Hematopoietic multipotent progenitor cell treated with erythropoietin and hydrocortisone succinate and interleukin-3 and kit ligand, for 17 days (in vitro differentiated cells): Measurements from ENCODE around the gene CATSPERD.

ENCODE experiments used
- DNase-seq: peaks from one replicate; pipeline ENCODE4 v3.0.0-alpha.2; 2015; ENCODE audit warnings: low spot score

Gene CATSPERD

DNA sequence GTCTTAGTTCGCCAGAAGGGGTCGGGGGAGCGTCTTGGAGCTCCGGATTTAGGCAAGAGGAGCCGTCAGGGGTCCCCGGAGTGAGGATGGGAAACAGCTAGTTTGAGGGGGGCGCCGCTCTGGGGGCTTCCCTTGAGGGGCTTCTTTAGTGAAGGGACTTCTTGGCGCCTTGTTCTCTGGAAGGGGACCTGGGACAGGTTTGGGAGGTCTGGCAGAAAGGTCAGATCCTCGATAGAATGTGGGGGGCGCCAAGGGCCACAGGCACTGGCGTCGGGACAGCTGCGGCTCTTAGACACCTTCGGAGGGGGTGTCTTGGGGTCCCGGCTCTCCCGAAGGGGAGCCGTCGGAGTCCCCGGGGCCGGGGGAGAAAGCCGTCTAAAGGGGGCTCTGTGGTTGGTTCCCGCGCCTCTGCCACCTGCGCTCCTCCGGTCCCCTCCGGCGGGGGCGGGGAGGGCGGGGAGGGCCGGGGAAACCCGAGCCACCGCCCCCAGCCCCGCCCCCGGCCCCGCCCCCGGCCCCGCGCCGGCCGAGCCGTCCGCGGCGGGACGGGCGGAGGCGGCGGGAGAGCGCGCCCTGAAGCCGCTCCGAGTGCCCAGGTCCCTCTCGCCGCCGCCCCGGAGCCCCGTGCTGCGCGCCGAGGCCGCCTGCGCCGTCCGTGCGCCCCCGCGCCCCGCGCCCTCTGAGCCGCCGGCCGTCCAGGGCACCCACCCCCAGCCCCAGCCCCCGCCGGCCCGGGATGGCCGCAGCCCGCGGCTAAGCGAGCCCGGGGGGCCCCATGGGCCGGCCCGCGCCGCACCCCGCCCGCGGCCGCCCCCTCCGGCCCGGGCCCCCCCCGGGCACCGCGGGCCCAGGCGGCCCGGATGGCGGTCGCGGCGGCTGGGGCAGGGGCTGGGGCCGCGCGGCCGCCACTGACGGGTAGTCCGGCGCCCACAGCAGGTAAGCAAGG lies 84.4 kb downstream of the CATSPERD start, which contains the start of gene NRTN:
TSS of gene NRTN (plus strand) at position 552 of the 946 bp plus-strand sequence. CDS start 19,099 bp downstream, outside the sequence.
- no peak for DNase-seq

DNA sequence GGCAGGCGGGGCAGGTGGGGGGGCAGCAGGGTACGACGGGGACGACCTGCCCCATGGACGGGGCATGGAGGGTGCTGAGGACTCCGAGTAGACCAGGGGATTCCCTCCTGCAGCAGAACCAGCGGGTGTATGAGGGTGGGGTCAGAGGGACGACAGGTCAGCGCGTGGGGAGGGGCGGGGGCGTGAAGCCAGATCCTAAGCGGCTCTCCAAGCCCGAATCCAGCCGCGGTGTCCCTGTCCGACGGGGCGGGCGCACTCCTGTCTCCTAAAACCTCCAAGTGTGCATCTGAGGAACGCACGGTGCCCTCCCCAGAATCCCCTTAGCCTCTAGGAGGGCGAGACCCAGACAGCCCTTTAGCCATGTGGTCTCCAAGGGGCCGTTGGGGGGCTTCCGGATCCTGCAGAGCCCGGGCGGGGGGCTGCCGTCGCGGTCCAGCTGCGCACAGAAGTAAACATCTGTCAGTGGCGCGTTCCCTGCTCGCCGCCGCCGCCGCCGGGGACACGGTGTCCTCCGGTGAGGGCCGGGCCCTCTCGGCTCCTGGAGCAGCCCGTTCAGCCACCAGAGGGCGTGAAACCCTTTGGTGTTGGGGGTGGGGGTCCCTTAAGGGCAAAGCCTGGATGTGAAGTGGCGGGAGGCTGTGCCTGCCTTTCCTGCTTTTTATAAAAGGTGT lies 85.2 kb downstream of the CATSPERD start:
- DNase-seq: no peak

DNA sequence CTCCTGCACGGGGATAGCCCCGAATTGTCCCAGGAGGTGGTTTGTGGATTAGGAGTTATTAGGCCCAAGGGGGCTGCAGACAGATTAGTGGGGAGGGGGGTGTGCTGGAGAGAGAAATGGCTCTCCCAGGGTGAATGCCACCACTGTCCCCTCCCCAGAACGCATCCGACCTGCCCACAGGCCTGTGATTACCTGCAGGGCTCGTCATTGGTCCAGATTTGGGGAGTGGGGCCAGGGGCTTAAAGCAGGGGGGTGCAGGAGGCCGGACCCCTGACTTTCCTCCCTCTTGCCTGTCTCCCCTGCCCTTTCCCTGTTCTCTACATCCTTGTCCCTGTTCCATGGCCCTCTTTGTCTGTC lies 85.7 kb downstream of the CATSPERD start:
- no peak for DNase-seq

DNA sequence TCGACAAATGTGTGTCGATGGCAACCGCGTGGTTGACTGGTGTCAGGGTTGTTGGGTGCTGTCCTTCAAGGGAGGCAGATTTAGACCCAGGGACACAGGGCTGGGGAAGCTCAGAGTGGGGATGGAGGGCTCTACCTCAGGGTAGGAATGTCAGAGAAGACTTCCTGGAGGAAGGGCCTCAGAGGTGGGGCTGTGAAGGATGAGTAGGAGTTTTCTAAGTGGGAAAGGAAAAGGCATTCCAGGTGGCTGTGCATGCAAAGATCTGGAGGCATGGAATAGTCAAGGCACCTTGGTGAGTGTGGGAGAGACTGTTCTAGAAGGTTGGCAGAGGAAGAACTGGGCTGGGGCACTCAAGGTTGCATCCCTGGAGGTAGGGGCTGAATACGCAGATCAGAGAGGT lies 86.5 kb downstream of the CATSPERD start:
- DNase-seq: no peak

DNA sequence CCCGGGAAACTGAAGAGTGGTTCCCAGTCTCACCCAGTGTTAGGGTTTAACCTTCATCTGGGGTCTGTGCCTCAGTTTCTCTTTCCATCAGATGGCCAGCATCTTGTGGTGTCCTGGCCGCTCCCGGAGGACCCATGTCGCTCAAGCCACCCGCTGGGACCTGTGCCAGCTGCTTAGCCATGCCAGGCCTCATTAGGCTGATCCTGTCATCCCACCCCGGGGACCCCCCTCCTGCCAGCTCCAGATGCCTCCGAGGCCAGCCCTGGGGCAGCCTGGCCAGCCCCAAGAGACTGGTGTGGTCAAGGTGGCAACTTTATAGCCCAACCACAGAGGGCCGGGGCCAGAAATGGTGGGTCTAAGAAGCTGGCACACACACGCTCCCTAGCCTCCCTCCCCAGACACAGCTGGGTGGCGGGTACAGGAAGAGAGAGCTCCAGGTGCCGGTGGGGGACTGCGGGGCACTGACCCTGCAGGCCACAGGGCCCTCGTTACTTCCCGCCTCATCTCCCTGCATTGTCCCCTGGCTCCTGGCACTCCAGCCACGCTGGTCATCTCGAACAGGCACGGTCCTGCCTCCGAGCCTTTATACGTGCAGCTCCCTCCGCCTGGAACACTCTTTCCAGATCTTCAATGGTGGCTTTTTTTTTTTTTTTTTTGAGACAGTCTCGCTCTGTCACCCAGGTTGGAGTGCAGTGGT lies 87.8 kb downstream of the CATSPERD start:
- DNase-seq: no peak

DNA sequence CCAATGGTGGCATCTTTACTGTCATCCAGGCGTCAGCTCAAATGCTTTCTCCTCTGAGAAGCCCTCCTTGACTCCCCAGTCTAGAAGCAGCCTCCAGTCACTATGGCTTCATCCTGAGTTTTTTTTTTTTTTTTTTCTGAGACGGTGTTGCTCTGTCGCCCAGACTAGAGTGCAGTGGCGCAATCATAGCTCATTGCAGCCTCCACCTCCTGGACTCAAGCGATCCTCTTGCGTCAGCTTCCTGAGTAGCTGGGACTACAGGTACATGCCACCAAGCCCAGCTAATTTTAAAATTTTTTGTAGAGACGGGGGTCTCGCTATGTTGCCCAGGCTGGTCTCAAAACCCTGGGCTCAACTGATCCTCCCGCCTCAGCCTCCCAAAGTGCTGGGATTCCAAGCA lies 88.6 kb downstream of the CATSPERD start:
- no peak for DNase-seq

DNA sequence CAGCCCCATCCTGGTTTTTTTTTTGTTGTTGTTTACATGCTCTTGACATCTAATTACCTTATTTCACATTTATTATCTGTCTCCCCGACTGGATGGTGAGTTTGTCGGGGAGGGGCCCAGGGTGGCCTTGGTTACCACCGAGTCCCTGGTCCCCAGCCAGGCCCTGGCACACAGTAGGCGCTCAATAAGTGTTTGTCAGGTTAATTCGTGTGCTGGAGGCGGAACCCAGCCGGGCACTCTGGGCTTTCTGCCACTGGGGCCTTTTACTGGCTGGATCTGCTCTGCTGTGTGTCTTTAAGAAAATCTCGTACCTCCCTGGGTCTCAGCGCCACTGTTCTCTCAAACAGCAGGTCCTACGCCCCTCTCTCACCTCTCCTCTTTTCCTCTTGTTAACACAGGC lies 89.0 kb downstream of the CATSPERD start:
- DNase-seq: no peak

DNA sequence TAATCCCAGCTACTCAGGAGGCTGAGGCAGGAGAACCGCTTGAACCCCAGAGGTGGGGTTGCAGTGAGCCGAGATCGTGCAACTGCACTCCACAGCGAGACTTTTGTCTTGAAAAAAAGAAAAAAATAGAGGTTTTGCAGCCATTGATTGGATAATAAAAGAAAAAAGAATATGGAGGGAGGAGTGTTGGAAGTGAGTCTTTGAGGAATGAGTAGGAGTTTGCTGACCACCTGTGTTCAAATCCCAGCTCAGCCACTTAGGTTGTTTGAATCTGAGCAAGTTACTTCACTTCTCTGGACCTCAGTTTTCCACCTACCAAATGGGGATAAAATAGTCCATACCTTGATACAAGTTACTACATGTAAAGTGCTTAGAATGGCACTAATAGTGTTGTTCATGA lies 90.7 kb downstream of the CATSPERD start:
- no peak for DNase-seq

DNA sequence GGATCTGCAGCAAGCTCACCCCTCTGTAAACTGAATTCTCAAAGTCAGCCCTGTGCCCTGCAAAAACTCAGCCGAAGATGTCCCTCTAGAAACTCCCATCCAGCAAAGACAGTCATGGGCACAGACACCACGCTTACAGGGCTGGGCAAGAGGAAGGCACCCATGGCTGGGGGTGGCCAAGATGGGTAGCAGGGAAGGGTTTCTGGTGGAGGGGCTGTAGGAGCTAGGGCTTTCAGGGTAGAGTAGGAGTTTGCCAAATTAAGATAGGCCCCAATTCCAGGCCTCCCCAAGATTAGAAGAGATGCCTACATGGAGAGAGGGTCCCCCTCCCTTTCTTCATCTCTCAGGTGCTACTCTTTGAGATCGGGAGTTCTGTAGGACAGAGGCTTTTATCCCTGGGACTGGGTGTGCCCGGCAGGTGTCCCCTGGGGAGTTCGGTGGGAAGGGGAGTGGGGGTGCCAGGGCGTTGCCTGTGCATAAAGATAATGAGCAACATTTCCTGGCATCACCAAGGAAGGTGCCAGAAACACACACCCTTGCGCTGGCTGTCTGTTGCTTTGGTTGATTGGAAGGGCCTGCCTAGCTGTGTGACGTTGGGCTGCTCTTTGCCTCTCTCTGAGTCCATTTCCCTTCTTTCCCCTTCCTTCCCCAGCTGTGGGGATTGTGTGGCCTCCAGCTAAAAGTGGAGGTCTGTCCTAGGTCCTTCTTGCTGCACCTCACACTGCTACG lies 93.8 kb downstream of the CATSPERD start:
- no peak for DNase-seq

DNA sequence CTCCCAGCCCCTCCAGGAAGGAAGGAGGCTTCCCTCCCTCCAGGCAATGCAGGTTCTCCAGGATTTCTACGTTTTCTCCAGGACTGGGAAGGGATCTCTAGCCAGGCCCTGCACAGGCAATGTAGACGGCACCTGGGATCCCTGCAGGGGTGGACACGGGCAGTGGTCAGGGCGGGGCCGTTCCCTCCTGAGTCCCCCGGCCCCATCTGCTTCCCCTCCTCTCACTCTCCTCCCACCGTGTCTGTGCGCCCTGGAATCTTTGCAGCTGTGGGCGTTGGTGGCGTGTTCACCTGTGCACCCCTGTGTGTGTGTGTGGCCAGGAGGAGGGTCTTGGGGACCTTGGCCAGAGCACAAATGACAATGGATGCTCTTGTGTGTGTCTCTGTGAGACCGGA lies 94.4 kb downstream of the CATSPERD start:
- no peak for DNase-seq

DNA sequence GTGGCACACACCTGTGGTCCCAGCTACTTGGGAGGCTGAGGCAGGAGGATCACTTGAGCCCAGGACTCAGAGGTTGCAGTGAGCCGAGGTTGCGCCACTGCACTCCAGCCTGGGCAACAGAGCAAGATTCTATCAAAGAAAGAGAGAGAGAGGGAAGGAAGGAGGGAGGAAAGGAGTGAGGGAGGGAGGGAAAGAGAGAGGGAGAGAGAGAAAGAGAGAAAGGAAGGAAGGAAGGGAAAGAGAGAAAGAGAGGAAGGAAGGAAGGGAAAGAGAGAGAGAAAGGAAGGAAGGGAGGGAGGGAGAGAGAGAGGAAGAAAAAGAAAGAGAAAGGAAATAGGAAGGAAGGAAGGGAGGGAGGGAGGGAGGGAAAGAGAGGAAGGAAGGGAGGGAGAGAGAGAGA lies 96.8 kb downstream of the CATSPERD start:
- DNase-seq: no peak

DNA sequence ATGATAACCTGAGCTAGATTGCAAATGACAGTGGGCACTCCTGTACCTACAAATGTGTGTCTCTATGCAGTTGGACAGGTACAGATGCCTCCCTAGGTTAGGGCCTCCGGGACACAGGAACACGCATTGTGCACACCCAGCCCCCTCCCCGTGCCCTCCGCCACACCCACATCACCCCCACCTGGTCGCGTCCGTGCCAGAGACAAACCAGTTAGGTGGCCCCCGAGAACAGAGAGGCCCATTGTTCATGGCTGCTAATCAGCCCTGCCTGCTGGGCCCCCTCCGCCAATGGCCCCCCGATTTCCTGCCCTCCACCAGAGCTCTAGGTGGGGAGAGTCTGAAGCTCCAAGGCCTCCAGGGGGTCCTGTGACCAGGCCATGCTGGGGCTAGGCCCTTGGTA lies 98.2 kb downstream of the CATSPERD start:
- DNase-seq: no peak

DNA sequence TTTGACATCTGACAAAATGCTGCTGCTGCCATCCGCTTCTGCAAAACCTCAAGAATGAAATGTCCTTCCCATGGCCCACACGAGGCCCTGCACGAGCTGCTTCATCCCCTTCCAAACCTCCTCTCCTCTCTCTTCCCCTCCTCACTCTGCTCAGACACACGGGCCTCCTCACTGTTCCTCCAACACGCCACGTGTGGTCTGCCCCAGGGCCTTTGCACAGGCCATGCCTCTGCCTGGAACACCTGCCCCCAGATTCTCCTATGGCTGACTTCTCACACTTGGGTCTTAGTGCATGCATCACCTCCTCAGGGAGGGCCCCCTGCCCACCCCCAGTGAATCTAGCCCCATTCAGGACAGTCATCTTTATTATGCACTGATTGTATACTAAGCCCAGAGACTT lies 100.3 kb downstream of the CATSPERD start:
- DNase-seq: no peak

DNA sequence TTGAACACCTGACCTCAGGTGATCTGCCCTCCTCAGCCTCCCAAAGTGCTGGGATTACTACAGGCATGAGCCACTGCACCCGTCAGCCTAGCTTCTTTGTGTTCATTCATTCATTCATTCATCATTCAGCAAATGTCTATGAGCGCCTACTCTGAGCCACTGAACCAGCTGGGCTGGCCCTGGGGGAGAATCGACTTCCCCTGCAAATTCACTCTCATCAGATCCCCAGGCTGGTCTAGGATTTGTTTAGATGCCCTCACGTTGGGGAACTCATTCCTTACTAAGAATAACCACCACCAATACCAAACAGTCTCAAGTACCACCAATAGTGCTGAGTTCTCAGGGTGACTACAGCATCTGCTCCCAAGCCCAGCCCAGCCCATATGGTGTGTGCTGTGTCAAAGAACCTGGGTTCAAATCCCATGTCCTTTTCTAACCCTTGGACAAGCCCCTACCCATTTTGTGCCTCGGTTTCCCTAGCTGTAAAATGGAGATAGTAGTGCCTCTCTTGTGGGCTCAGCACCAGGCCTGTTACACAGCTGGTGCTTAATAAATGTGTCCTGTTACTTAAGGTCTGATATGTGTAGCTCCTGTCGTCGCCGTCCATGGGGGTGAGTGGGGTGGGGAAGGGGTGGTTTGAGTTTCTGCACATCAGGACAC lies 101.2 kb downstream of the CATSPERD start:
- DNase-seq: no peak

DNA sequence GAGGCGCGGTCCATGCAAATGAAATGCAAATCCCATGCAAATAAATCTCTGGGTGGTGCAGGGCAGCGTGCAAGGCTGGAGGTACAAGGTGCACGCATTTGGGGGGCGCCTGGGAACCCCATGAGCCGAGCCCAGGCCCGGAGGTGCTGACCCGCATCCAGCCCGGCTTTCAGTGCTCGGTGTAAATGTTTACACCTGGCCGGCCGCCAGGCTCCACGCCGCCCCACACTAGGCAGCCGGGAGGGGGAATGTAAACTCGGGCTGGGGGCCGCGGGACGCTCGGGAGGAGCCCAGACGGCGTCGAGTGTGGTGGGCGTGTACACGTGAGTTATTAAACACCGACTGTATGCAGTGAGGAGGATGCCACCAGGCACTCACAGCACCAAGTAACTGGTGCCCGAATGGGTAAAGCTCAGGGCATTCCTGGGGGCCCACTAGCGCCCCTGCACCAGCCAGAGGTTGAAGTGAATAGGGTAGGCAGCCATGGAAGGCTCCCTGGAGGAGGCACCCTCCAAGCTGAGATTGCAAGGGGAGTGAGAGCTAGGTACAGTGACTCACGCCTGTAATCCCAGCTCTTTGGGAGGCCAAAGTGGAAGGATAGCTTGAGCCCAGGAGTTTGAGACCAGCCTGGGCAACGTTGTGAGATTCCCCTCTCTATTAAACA lies 101.9 kb downstream of the CATSPERD start:
- DNase-seq: no peak

DNA sequence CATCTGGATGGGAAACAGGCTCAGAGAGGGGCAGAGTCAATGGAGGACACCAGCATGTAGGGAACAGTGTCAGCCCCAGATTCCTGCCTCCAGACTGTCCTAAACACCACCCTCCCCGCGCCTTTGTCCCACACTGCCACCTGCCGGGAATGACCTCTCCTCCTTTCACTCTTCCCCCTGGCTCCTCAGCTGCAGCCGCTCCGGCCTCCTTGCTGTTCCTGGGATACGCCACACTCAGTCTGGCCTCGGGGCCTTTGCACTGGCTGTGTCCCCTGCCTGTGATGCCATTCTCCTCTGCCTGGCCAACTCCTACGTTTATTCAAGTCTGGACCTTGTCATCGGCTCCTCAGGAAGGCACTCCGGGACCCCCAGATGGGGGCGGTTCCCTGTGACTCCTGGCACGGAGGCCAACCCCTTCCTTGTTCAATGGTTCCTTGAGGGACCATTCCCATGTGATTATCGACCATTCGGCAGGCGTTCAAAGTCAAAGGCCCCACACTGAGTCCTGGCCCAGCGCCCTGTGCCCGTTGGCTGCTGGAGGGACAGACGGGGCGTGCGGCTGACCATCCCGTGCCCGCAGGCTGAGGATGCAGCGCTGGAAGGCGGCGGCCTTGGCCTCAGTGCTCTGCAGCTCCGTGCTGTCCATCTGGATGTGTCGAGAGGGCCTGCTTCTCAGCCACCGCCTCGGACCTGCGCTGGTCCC lies 103.3 kb downstream of the CATSPERD start:
- DNase-seq: peak; percentile 33

DNA sequence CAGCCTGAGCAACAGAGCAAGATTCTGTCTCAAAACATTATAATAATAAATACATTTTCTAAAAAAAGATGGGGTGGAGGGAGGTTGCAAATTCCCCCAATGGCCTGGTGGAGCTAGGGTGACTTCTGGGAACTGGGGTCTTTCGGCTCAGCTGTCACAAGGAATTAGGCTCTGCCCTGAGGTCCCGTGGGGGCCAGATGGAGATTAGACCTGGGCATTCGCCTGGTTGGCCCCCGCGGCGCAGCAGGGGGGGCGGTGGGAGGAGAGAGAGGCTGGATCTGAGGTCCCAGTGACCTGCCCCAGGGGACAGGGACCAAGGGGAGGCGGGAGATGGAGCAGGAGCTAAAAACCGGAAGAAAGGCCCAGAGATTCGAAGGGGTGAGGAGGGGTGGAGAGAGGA lies 104.3 kb downstream of the CATSPERD start:
- no peak for DNase-seq

DNA sequence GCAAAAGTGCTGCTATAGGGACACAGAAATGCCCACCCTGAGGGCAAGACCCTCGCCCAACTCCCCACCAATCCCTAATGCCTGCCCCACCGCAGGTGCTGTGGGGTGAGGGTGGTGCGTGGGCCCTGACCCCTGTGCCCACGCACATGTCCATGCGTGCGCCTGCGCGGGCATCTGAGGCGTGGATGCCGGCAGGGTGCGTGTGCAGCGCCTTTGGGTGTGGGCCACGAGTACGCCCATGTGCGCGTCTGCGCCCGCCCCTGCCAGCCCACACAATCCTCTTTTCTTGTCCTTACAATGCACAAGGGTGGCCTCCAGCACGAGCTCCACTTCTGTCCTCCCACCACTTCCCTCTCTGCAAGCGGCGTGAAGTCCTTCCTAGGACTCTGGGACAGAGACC lies 104.7 kb downstream of the CATSPERD start:
- DNase-seq: no peak

DNA sequence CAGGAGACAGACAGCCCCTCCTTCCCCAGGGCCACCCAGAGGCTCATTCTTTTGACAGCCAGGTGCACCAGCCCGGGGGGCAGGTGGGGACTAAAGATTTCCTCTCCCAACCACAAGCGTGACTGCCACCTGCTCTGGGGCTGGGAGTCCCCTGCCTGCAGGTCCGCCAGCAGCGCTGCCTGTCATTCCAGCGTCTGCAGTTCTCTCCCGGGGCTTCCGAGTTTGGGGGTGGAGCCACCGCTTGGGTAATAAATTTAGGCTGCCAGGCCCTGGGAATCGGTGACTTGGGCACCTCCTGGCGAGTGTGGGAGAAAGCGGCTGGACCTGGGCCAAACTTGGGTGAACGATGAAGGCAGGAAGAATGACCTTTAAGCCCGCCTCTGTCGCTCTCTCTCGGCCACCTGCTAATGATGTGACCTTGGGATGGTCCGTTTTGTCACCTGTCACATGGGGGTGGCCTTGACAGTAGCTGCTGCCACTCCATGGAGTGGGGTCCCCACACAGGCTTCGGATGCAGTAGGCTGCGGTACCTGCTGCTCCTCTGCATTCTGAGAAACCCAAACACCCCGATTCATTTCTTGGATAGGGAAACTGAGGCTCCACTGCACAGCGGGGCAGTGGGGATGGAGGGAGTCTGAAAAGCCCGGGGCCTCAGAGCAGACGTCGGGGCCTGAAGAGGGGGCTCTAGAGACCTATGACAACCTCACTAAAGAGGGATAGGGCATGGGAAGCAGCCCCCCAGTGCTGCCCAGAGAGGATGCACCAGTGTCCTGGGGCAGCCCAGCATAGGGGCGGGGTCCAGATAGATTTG lies 106.3 kb downstream of the CATSPERD start:
- DNase-seq: peak; percentile 17
